Upper lobe of right lung (tissue), 1 donor: ENCODE results near the gene ASCC3. TPM values are rescaled to one million over a fixed set of nuclear protein-coding genes. Genes with fewer than 3 reads are reported as not detected.

Experiments
- ATAC-seq: fragments of 200-7000 bp; cut with Tn5 transposase; one replicate; pipeline ENCODE4 v1.9.1; 2020; ENCODE audit warnings: mild to moderate bottlenecking, moderate library complexity
- DNase-seq: peaks from one replicate; pipeline ENCODE4 v3.0.0-alpha.2; 2020
- H3K27ac ChIP-seq: fragments of 200-600 bp; one replicate; pipeline ENCODE4 v1.8.0; 2022
- H3K27me3 ChIP-seq: fragments of 200-600 bp; one replicate; pipeline ENCODE4 v1.8.0; 2022; ENCODE audit warnings: mild to moderate bottlenecking
- H3K36me3 ChIP-seq: fragments of 200-600 bp; one replicate; pipeline ENCODE4 v1.8.0; 2022
- H3K4me1 ChIP-seq: fragments of 200-600 bp; one replicate; pipeline ENCODE4 v1.8.0; 2022
- H3K4me3 ChIP-seq: fragments of 200-600 bp; one replicate; pipeline ENCODE4 v1.8.0; 2022; ENCODE audit warnings: mild to moderate bottlenecking
- H3K9me3 ChIP-seq: fragments of 200-600 bp; one replicate; pipeline ENCODE4 v1.8.0; 2022
- intact Hi-C: fragments of 100-400 bp; cut with DNase I; formaldehyde crosslinking; loops from one replicate; pipeline ENCODE4 v1.11.0; 2022
- total RNA-seq: library from RNA; stranded (reverse); fragmentation: NEBNext Ultra II Directional; extraction: Animal tissue kit (Norgen Biotek cat#: 25700); gene quantifications from one replicate; pipeline ENCODE4 v1.2.1, GENCODE V29; 2021
- TF ChIP-seq, protein P1 (sequence below): fragments of 200-600 bp; IDR thresholded peaks from one replicate; pipeline ENCODE4 v1.8.0; 2022; ENCODE audit warnings: antibody characterized with exemption
- donor health status: DM: no; HTN: yes; CAD: no; lungs with severe emphysema.

ASCC3 gene
- total RNA-seq, 1 donor from 2014 or later = 39.5 TPM

DNA sequence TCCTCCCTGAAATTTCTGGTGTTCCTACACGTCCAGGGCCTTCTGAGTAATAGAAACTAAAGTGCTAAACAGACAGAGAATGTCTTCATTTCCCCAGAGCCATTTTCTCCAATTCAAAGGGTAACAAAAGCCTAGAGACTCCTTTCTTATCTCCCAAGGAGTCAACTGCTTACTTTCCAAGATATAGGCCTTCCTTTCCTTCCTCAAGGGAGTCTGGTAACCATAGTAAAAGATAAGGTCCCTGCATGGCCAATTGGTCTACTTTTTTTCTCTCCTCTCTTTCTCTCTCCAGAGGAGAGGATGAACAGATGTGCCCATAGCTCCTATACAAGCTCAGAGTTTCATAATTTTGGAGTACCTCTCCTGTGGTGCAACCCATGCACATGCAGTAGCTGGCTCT lies 185.7 kb downstream of the ASCC3 start:
- H3K27ac ChIP-seq = no peak overlapping the region
- no peak for ATAC-seq

DNA sequence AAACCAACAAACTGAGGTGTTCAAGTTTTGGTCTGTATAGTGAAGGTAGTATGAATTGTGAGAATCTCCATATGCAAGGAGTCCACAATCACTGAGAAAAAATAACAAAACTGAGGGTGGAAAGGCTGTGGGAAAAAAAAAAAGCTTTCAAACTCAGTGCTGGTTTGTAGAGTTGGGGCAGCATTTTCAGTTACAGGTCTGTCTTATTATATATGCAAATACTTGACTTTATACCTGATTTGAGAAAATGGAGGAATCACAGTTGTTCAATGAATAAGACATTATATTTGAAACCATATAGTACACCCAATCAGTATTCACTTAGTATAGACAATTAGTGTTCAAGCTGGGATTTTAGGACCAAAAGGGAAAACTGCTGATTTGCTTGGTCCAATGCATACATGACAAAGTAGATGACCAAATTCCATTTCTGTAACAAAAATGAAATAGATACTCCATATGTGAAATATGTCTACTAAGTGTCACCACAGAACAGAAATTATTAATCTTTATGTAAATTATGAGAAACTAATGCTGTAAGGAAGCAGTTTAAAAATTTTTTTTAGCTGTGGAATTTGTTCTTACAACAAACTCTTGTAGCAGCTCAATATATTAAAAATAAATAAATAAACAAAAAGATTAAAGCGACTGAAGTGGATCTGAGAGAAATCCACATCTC lies 187.7 kb downstream of the ASCC3 start:
- Histone ChIP-seq H3K27ac (no peak overlapping the region), H3K36me3 (no peaks in the 10 kb centered on the region), H3K4me3 (no peak overlapping the region), H3K9me3 (no peaks in the 10 kb centered on the region), H3K27me3 (no peaks in the 10 kb centered on the region), H3K4me1 (no peaks in the 10 kb centered on the region)
- ATAC-seq (no peak), DNase-seq (no peak)
- TF ChIP-seq, protein P1, sequence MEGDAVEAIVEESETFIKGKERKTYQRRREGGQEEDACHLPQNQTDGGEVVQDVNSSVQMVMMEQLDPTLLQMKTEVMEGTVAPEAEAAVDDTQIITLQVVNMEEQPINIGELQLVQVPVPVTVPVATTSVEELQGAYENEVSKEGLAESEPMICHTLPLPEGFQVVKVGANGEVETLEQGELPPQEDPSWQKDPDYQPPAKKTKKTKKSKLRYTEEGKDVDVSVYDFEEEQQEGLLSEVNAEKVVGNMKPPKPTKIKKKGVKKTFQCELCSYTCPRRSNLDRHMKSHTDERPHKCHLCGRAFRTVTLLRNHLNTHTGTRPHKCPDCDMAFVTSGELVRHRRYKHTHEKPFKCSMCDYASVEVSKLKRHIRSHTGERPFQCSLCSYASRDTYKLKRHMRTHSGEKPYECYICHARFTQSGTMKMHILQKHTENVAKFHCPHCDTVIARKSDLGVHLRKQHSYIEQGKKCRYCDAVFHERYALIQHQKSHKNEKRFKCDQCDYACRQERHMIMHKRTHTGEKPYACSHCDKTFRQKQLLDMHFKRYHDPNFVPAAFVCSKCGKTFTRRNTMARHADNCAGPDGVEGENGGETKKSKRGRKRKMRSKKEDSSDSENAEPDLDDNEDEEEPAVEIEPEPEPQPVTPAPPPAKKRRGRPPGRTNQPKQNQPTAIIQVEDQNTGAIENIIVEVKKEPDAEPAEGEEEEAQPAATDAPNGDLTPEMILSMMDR = no peak
- intact Hi-C loops = no loop called here

More for the DNA sequence above, 185.7 kb downstream of the ASCC3 start:
- no peak overlapping the region for H3K4me3 ChIP-seq
- H3K9me3 ChIP-seq = no peaks in the 10 kb centered on the region
- DNase-seq = no peak
- H3K27me3 ChIP-seq = no peaks in the 10 kb centered on the region
- TF ChIP-seq, protein P1 = no peak
- intact Hi-C loops = no loop called here
- no peaks in the 10 kb centered on the region for H3K36me3 ChIP-seq
- H3K4me1 ChIP-seq = no peaks in the 10 kb centered on the region

DNA sequence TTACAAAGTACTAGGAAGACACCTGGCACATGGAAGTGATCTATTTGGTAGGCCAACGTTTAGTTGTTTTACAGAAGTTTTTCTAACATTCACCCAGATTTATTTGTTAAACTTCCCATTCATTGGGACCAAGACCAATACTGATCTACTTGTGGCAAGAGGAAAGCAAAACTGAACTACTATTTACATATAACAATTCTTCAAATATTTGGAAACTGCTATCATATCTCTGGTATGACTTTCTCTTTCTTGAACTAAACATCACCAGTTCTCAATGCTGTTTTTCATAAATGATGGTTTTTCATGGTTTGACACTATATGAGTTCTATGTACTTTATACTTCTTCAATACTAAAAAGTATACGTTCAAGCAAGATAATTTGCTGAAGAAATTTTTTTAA lies 189.2 kb downstream of the ASCC3 start:
- no peak for DNase-seq
- Histone ChIP-seq H3K4me3 (no peak overlapping the region), H3K36me3 (no peaks in the 10 kb centered on the region), H3K27ac (no peak overlapping the region), H3K27me3 (no peaks in the 10 kb centered on the region), H3K9me3 (no peaks in the 10 kb centered on the region), H3K4me1 (no peaks in the 10 kb centered on the region)
- ATAC-seq = no peak
- TF ChIP-seq, protein P1 = no peak
- intact Hi-C loops = no loop called here

DNA sequence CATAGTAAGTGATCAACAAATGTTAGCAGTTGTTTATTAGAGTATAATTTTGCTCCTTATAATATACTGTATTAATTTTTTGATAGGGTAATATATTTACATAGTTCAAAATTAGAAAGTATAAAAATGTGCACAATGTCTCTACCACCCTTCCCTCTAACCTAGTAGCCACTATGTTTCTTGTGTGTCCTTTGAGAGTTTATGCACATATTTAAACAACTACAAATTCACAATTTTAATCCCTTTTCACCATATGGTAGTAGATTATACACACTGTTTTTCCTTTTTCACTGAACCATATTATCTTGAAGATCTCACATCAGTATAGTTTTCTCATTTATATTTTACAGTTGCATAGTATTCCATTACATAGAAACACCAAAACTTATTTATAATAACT lies 194.9 kb downstream of the ASCC3 start:
- ATAC-seq = no peak

DNA sequence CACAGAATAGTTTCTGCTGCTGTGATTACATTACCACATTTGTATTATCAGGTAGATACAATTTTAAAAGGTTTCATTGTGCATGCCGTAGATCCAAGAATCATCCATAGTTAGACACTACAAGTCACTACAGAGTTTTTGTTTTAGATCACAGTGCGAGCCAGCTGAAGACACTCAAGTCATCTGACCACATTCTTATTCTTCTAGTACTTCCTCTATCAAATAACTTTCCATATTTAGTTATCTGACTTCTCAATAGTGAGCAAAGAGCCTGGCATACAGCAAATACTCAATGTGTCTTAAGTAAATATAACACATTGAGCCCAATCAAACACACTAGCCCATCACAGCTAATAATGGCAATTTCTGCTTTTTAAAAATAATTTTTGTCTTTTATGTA lies 195.4 kb downstream of the ASCC3 start:
- intact Hi-C loops = no loop called here
- no peaks in the 10 kb centered on the region for H3K36me3 ChIP-seq
- ATAC-seq = peak; percentile 75
- H3K4me1 ChIP-seq = no peaks in the 10 kb centered on the region
- TF ChIP-seq, protein P1 = no peak
- no peak overlapping the region for H3K27ac ChIP-seq
- no peak for DNase-seq
- H3K4me3 ChIP-seq = no peak overlapping the region
- H3K27me3 ChIP-seq = no peaks in the 10 kb centered on the region
- no peaks in the 10 kb centered on the region for H3K9me3 ChIP-seq

More for the DNA sequence above, 194.9 kb downstream of the ASCC3 start:
- H3K27ac ChIP-seq = no peak overlapping the region
- H3K9me3 ChIP-seq = no peaks in the 10 kb centered on the region
- no peaks in the 10 kb centered on the region for H3K4me1 ChIP-seq
- H3K36me3 ChIP-seq = no peaks in the 10 kb centered on the region
- H3K4me3 ChIP-seq = no peak overlapping the region
- no peak for DNase-seq
- TF ChIP-seq, protein P1 = no peak
- no peaks in the 10 kb centered on the region for H3K27me3 ChIP-seq
- intact Hi-C loops = no loop called here

DNA sequence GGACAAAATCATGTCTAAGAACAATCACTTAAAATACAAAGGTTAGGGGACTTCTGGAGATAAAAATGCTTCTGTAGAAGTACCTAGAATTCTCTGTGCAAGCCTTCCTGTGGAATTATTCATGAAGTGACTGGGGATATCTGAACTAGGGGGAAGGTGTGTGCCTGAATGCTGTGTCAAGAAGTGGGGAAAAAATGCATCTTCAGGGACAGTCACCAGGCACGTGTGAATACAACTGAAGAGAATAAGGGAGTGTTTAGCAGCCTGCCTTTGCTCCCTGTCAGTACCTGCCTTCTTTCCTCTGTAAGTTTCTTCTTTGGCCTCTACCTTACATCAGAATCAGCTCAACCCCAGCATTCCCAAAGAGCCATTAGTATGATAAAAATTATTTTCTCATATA lies 201.0 kb downstream of the ASCC3 start:
- Histone ChIP-seq H3K9me3 (no peaks in the 10 kb centered on the region), H3K27me3 (no peaks in the 10 kb centered on the region), H3K27ac (no peak overlapping the region), H3K4me3 (no peak overlapping the region), H3K4me1 (no peaks in the 10 kb centered on the region), H3K36me3 (no peaks in the 10 kb centered on the region)
- ATAC-seq = no peak
- intact Hi-C loops = no loop called here
- TF ChIP-seq, protein P1 = no peak
- DNase-seq = no peak
